SK-N-SH (cell line): ENCODE results near the gene RAVER2. TPM values are rescaled to one million over a fixed set of nuclear protein-coding genes. Genes with fewer than 3 reads are reported as not detected.

ENCODE experiments used
- CTCF ChIA-PET: fragments of 300-600, 350-600 bp; formaldehyde crosslinking; extraction: SDS; loops from one replicate; lab custom pipeline; 2021; lab: Yijun Ruan, JAX
- POLR2A ChIA-PET: fragments of 350-600 bp; sonication (Branson Sonifier 250); formaldehyde crosslinking; extraction: SDS; loops from one replicate; lab custom pipeline; 2020; ENCODE audit warnings: antibody characterized with exemption, inconsistent platforms; lab: Yijun Ruan, JAX
- DNase-seq: peaks from one replicate; pipeline ENCODE4 v3.0.0; 2012
- H2AFZ ChIP-seq: fragments of 200-600 bp; sonication (generic); 2 replicates; pipeline ENCODE4 v1.8.1; 2016; ENCODE audit warnings: antibody characterized with exemption, mild to moderate bottlenecking, low read depth
- H3F3A ChIP-seq: fragments of 200-600 bp; sonication (generic); replicated peaks from 2 replicates; pipeline ENCODE3; 2016; ENCODE audit warnings: antibody characterized with exemption, mild to moderate bottlenecking; ENCODE audit not compliant: insufficient read depth
- H3K27ac ChIP-seq, 2 experiments: fragments of 200-500 bp in 1 of 2; fragments of 200-600 bp in 1 of 2; sonication (Bioruptor generic) in 1 of 2; sonication (generic), shearing (Covaris generic) in 1 of 2; 2 replicates each; pipeline versions ENCODE4 v1.5.1 to v1.6.1; 2014 to 2016; ENCODE audit warnings: low read depth in 2 of 2, inconsistent platforms in 1 of 2, low read length in 1 of 2, mild to moderate bottlenecking in 1 of 2, mixed read lengths in 1 of 2
- H3K27me3 ChIP-seq: fragments of 200-600 bp; sonication (generic), shearing (Covaris generic); 2 replicates; pipeline ENCODE4 v1.6.1; 2016; ENCODE audit warnings: mixed run types; ENCODE audit not compliant: insufficient read depth
- H3K36me3 ChIP-seq, 2 experiments: fragments of 200-500 bp in 1 of 2; fragments of 200-600 bp in 1 of 2; sonication (Bioruptor generic) in 1 of 2; sonication (generic) in 1 of 2; replicated peaks in 1 of 2; 2 replicates each; pipeline versions ENCODE3 to v1.5.1; 2014 to 2016; ENCODE audit warnings: low read length in 1 of 2, mild to moderate bottlenecking in 1 of 2; ENCODE audit not compliant: insufficient read depth in 2 of 2, control insufficient read depth in 1 of 2
- H3K4me1 ChIP-seq, 2 experiments: fragments of 200-500 bp in 1 of 2; fragments of 200-600 bp in 1 of 2; sonication (Bioruptor generic) in 1 of 2; sonication (generic), shearing (Covaris generic) in 1 of 2; 2 replicates each; pipeline versions ENCODE4 v1.5.1 to v1.6.1; 2014 to 2016; ENCODE audit warnings: low read depth in 1 of 2, low read length in 1 of 2, mixed run types in 1 of 2; ENCODE audit not compliant: insufficient read depth in 2 of 2, control insufficient read depth in 1 of 2
- H3K4me2 ChIP-seq: fragments of 200-600 bp; sonication (generic), shearing (Covaris generic); 2 replicates; pipeline ENCODE4 v1.6.1; 2017; ENCODE audit warnings: mixed run types
- H3K4me3 ChIP-seq, 2 experiments: fragments of 200-500 bp in 1 of 2; fragments of 200-600 bp in 1 of 2; sonication (Bioruptor generic) in 1 of 2; sonication (generic), shearing (Covaris generic) in 1 of 2; 2 replicates each; pipeline versions ENCODE4 v1.5.1 to v1.8.1; 2014 to 2016; ENCODE audit warnings: low read depth in 2 of 2, inconsistent platforms in 1 of 2, low read length in 1 of 2, mild to moderate bottlenecking in 1 of 2, mixed read lengths in 1 of 2, moderate library complexity in 1 of 2
- H3K79me2 ChIP-seq: fragments of 200-600 bp; sonication (generic); 2 replicates; pipeline ENCODE4 v1.8.1; 2017; ENCODE audit warnings: mild to moderate bottlenecking; ENCODE audit not compliant: insufficient read depth
- H3K9ac ChIP-seq: fragments of 200-600 bp; sonication (generic); 2 replicates; pipeline ENCODE4 v1.6.1; 2017; ENCODE audit warnings: mixed run types
- H3K9me2 ChIP-seq: fragments of 200-600 bp; sonication (generic); 2 replicates; pipeline ENCODE4 v1.6.1; 2017; ENCODE audit warnings: mixed run types
- H3K9me3 ChIP-seq: fragments of 200-600 bp; sonication (generic); 2 replicates; pipeline ENCODE4 v1.6.1; 2017; ENCODE audit warnings: mixed run types, mild to moderate bottlenecking, moderate library complexity
- H4K20me1 ChIP-seq: fragments of 200-600 bp; sonication (generic); 2 replicates; pipeline ENCODE4 v1.6.1; 2017; ENCODE audit warnings: mild to moderate bottlenecking, mixed run types; ENCODE audit not compliant: insufficient read depth
- ELF1 ChIP-seq: IDR thresholded peaks from 2 replicates; pipeline ENCODE4 v1.4.0; 2012
- EZH2phosphoT487 ChIP-seq: fragments of 200-600 bp; sonication (generic); IDR thresholded peaks from 2 replicates; pipeline ENCODE4 v1.6.1; 2017; ENCODE audit warnings: low read depth, mixed run types, mild to moderate bottlenecking, antibody characterized with exemption, moderate library complexity, borderline replicate concordance
- FOXJ3 ChIP-seq: sonication (generic); formaldehyde crosslinking; IDR thresholded peaks from 2 replicates; pipeline ENCODE4 v1.5.1; 2020; ENCODE audit warnings: mild to moderate bottlenecking, missing genetic modification reagents
- FOXM1 ChIP-seq: IDR thresholded peaks from 2 replicates; pipeline ENCODE4 v1.4.0; 2012; ENCODE audit warnings: low read depth, mild to moderate bottlenecking
- GABPA ChIP-seq: IDR thresholded peaks from 2 replicates; pipeline ENCODE4 v1.4.0; 2012; ENCODE audit warnings: low read depth, mild to moderate bottlenecking
- GATA2 ChIP-seq: sonication (generic); formaldehyde crosslinking; IDR thresholded peaks from 2 replicates; pipeline ENCODE4 v1.5.0; 2020; ENCODE audit warnings: mild to moderate bottlenecking, missing genetic modification reagents
- JUND ChIP-seq: IDR thresholded peaks from 2 replicates; pipeline ENCODE4 v1.4.0; 2012
- MAX ChIP-seq: IDR thresholded peaks from 2 replicates; pipeline ENCODE4 v1.4.0; 2012; ENCODE audit warnings: low read depth
- MXI1 ChIP-seq: IDR thresholded peaks from 2 replicates; pipeline ENCODE4 v1.6.1; 2012; ENCODE audit warnings: mild to moderate bottlenecking, low read depth, low read length, improper control_type of control experiment
- NRF1 ChIP-seq: IDR thresholded peaks from 2 replicates; pipeline ENCODE4 v1.6.1; 2012; ENCODE audit warnings: low read depth, mild to moderate bottlenecking, low read length
- RCOR1 ChIP-seq: fragments of 150-350 bp; IDR thresholded peaks from 2 replicates; pipeline ENCODE4 v1.6.1; 2017; ENCODE audit warnings: antibody characterized with exemption, low read length
- REST ChIP-seq: IDR thresholded peaks from 2 replicates; pipeline ENCODE4 v1.6.1; 2012; ENCODE audit warnings: mild to moderate bottlenecking, low read depth, low read length, moderate library complexity
- RXRA ChIP-seq: IDR thresholded peaks from 2 replicates; pipeline ENCODE4 v1.4.0; 2012; ENCODE audit warnings: low read depth, mild to moderate bottlenecking, borderline replicate concordance
- SMC3 ChIP-seq: IDR thresholded peaks from 2 replicates; pipeline ENCODE4 v1.6.1; 2012; ENCODE audit warnings: low read depth, low read length, improper control_type of control experiment
- TEAD4 ChIP-seq: IDR thresholded peaks from 2 replicates; pipeline ENCODE4 v1.4.0; 2012; ENCODE audit warnings: mild to moderate bottlenecking, borderline replicate concordance; ENCODE audit not compliant: insufficient read depth
- USF1 ChIP-seq: IDR thresholded peaks from 2 replicates; pipeline ENCODE4 v1.4.0; 2012; ENCODE audit warnings: low read depth, borderline replicate concordance
- USF2 ChIP-seq: fragments of 150-350 bp; IDR thresholded peaks from 2 replicates; pipeline ENCODE4 v1.6.1; 2017; ENCODE audit warnings: antibody characterized with exemption, low read length, low read depth, borderline replicate concordance
- WGBS: methylation state at CpG from one replicate; pipeline ENCODE4 v1.1.6; 2017; ENCODE audit warnings: low lambda C conversion rate; 5-methylcytosine and 5-hydroxymethylcytosine counted together
- polyA plus RNA-seq, 3 experiments: library from polyadenylated mRNA; depleted of rRNA; stranded (reverse); fragments of >200 nt; gene quantifications; 2 replicates each; pipeline ENCODE4 v1.2.3, GENCODE V29; 2012
- TF ChIP-seq, protein P1 (sequence below): fragments of 150-350 bp; IDR thresholded peaks from 2 replicates; pipeline ENCODE4 v1.6.1; 2016; ENCODE audit warnings: mild to moderate bottlenecking, low read depth, low read length

RAVER2 gene
- polyA plus RNA-seq, 1 of the 3 experiments (the other 2 are of a cell fraction): 7.3 TPM

DNA sequence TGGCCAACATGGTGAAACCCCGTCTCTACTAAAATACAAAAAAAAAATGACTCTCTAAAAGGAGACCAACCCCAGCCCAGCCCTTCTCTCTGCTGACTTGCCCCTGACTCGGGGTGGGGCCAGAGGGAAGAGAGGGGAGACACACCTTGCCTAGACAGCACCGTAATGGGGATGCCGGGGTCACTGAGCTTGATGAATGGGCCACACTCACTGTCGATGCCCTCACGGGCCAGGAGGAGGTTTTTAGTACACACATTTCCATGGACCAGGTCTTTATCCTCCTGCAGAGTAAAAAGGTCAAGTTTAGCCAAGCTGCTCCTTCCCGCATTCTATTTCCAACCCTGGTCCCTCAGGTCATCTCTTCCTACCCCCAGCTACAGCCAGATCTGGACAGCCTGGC is 99.7 kb downstream of the RAVER2 start:
- no peak for DNase-seq
- Histone ChIP-seq H3F3A (no peaks in the 10 kb centered on the region), H3K9me3 (no peaks in the 10 kb centered on the region), H3K36me3 (peaks cover 18 to 79% of the 10 kb centered on the region in 2 experiments), H3K79me2 (no peaks in the 10 kb centered on the region), H3K4me2 (no peak overlapping the region), H3K4me1 (no peaks in the 10 kb centered on the region), H3K9me2 (no peaks in the 10 kb centered on the region), H3K27me3 (no peaks in the 10 kb centered on the region), H2AFZ (no peak overlapping the region), H3K27ac (no peak overlapping the region), H4K20me1 (no peaks in the 10 kb centered on the region), H3K4me3 (no peak overlapping the region), H3K9ac (no peak overlapping the region)
- TF ChIP-seq, protein P1, sequence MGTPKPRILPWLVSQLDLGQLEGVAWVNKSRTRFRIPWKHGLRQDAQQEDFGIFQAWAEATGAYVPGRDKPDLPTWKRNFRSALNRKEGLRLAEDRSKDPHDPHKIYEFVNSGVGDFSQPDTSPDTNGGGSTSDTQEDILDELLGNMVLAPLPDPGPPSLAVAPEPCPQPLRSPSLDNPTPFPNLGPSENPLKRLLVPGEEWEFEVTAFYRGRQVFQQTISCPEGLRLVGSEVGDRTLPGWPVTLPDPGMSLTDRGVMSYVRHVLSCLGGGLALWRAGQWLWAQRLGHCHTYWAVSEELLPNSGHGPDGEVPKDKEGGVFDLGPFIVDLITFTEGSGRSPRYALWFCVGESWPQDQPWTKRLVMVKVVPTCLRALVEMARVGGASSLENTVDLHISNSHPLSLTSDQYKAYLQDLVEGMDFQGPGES: no peak
- TF ChIP-seq RXRA (no peak), EZH2phosphoT487 (no peak), TEAD4 (no peak), USF1 (no peak), GATA2 (CRISPR knock-in tag) (no peak), FOXJ3 (CRISPR knock-in tag) (no peak), GABPA (no peak), MXI1 (no peak), MAX (no peak), NRF1 (no peak), SMC3 (no peak), REST (no peak), ELF1 (no peak), FOXM1 (no peak), JUND (no peak), USF2 (no peak), RCOR1 (no peak)
- ChIA-PET CTCF (no interaction called here), POLR2A (no interaction called here)
- WGBS: 89% methylated on average over 6 of the region's 7 CpGs
